GM19240 (cell line): ENCODE results near the gene VPREB1.
"Not testable (repeated sequence)": the region's sequence is repeated elsewhere in the genome, so short reads cannot be mapped to it uniquely, and the experiment has no call there.

Experiments
- DNase-seq: peaks from one replicate; pipeline ENCODE4 v3.0.0; 2011; ENCODE audit warnings: low spot score; ENCODE audit not compliant: insufficient read length

VPREB1 gene

GRCh38 chr22:22245935-22246525, 1.4 kb downstream of the VPREB1 start:
- no peak for DNase-seq

GRCh38 chr22:22246706-22247105, 2.1 kb downstream of the VPREB1 start:
- no peak for DNase-seq

- no peak for DNase-seq
Observed at GRCh38 chr22:22248878-22249277, 4.3 kb downstream of the VPREB1 start.

GRCh38 chr22:22250651-22251050, 6.1 kb downstream of the VPREB1 start:
- not testable (repeated sequence) for DNase-seq

- DNase-seq = not testable (repeated sequence)
Observed at GRCh38 chr22:22256133-22256532, 11.5 kb downstream of the VPREB1 start.

GRCh38 chr22:22258597-22259415, 14.2 kb downstream of the VPREB1 start:
- not testable (repeated sequence) for DNase-seq

GRCh38 chr22:22260169-22260568, 15.6 kb downstream of the VPREB1 start:
- not testable (repeated sequence) for DNase-seq

- DNase-seq = not testable (repeated sequence)
Observed at GRCh38 chr22:22260586-22260985, 16.0 kb downstream of the VPREB1 start.

- not testable (repeated sequence) for DNase-seq
Observed at GRCh38 chr22:22262332-22263074, 17.9 kb downstream of the VPREB1 start.

GRCh38 chr22:22263823-22264222, 19.2 kb downstream of the VPREB1 start:
- not testable (repeated sequence) for DNase-seq

- DNase-seq = not testable (repeated sequence)
Observed at GRCh38 chr22:22270036-22270676, 25.6 kb downstream of the VPREB1 start.

- DNase-seq = not testable (repeated sequence)
Observed at GRCh38 chr22:22277423-22277822, 32.8 kb downstream of the VPREB1 start.

GRCh38 chr22:22284962-22285756, 40.6 kb downstream of the VPREB1 start:
- DNase-seq = not testable (repeated sequence)

GRCh38 chr22:22286390-22287105, 42.0 kb downstream of the VPREB1 start:
- not testable (repeated sequence) for DNase-seq

GRCh38 chr22:22287106-22287626, 42.6 kb downstream of the VPREB1 start:
- not testable (repeated sequence) for DNase-seq

GRCh38 chr22:22289666-22290065, 45.1 kb downstream of the VPREB1 start:
- DNase-seq = not testable (repeated sequence)

- not testable (repeated sequence) for DNase-seq
Observed at GRCh38 chr22:22291129-22291806, 46.7 kb downstream of the VPREB1 start.

GRCh38 chr22:22292656-22293055, 48.1 kb downstream of the VPREB1 start:
- not testable (repeated sequence) for DNase-seq

- DNase-seq = not testable (repeated sequence)
Observed at GRCh38 chr22:22293436-22293835, 48.9 kb downstream of the VPREB1 start.
